DND-41 (cell line): ENCODE measurements around the gene SLC10A2.

Experiments
- EZH2 ChIP-seq: IDR thresholded peaks from 3 replicates; pipeline ENCODE4 v1.6.1; 2012; ENCODE audit warnings: borderline replicate concordance, low read depth, mild to moderate bottlenecking, moderate library complexity, low read length, inconsistent platforms; ENCODE audit not compliant: severe bottlenecking
- TF ChIP-seq, protein P1 (sequence below): IDR thresholded peaks from 2 replicates; pipeline ENCODE4 v1.5.1; 2012; ENCODE audit warnings: borderline replicate concordance, low read length, moderate library complexity, mild to moderate bottlenecking; ENCODE audit not compliant: poor library complexity, severe bottlenecking; ENCODE audit errors: extremely low read depth

DNA sequence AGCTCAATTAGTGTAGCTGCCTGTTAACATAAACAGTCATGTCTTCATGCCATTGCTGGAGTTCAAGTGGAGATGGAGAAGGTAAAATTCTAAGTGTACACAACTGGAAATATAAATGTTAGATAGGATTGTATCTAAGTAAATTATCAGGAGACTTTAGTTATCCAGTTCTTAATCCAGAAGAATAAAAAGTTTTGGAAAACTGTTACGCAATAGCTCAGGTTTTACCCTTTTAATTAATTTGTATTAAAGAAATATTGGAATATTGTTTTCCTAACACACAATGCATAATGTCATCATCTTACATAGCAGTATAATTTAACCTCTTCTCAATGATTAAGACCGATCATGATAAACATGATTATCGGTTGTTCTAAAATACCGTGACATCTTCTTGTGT, 2.8 kb downstream of the SLC10A2 start:
- TF ChIP-seq, protein P1, sequence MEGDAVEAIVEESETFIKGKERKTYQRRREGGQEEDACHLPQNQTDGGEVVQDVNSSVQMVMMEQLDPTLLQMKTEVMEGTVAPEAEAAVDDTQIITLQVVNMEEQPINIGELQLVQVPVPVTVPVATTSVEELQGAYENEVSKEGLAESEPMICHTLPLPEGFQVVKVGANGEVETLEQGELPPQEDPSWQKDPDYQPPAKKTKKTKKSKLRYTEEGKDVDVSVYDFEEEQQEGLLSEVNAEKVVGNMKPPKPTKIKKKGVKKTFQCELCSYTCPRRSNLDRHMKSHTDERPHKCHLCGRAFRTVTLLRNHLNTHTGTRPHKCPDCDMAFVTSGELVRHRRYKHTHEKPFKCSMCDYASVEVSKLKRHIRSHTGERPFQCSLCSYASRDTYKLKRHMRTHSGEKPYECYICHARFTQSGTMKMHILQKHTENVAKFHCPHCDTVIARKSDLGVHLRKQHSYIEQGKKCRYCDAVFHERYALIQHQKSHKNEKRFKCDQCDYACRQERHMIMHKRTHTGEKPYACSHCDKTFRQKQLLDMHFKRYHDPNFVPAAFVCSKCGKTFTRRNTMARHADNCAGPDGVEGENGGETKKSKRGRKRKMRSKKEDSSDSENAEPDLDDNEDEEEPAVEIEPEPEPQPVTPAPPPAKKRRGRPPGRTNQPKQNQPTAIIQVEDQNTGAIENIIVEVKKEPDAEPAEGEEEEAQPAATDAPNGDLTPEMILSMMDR = no peak
- TF ChIP-seq EZH2 = no peak
